GM21786 (cell line): ENCODE results near the gene ZNF564.
"Not testable (repeated sequence)": the region's sequence is repeated elsewhere in the genome, so short reads cannot be mapped to it uniquely, and the experiment has no call there.

Experiments
- ATAC-seq: cut with Tn5 transposase; IDR thresholded peaks from one replicate; pipeline ENCODE4 v1.9.1; 2021; ENCODE audit not compliant: unreplicated experiment

ZNF564 gene

DNA sequence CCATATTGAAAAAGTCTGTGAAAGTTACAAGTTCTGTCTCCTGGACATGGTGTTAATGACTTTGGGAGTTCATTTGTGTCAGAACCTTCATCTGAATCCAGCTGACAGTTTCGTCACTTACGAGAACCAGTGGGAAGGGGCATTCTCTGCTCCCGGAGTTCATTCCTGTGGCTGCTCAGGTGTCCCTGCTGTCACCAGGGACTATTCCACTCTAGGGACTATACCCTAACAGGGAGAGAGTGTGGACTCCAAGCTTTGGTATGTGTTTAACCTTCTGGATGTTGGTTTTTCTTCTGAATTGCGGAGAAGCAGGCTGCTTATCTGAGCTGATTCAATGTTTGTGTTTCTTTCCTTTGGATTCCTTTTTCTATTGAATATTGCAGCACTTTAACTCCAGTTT, 54.2 kb downstream of the ZNF564 start:
- no peak for ATAC-seq

DNA sequence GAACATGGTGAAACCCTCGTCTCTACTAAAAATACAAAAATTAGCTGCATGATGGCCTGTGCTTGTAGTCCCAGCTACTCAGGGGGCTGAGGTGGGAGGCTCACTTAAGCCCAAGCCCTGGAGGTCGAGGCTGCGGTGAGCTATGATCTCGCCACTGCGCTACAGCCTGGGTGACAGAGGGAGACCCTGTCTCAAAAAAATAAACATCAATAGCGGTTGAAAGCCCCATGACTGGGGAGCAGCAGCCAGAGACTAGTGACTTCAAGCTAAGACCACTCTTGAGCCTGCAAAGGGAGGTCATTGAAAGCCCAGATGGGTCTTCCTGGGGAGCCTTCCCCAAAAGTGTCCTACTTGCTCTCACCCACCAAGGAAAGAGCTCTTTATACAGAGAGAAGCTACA, 54.8 kb downstream of the ZNF564 start:
- no peak for ATAC-seq

DNA sequence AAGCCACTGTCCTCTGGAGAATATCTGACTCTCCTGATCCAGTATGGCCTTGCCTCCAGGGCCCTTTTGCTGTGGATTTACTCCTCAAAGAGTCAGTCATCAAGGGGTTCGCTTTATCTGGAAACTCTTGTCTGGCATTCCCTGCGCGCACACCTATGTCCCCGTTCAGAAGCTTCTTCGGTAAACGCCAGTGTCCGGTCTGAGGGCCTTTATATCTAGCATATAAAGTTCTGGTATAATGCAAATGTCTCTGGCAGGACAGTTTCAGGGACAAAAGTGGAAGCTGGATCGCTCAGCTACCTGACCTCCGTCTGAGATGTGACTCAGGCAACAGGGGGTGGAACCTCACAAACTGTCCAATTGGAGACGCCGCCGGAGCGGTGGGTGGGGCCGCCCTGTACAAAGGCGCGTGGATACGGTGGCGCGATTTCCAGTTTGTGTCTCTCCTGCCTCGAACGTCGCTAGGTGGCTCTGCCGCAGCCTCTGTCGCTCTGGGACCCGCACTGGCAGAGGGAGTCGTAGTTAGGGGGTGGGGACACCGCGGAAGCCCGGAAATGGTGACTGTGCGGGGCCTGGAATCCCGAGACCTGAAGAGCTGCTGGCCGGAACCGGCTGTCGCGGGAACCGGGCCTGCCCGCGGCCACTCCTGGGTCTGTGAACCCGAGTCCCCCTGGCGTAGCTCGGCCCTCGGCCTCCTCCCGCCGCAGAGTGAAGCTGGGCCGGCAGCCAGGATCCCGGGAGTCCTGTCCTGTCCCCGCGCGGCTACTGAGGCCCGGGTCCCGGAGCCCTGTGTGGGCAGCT, 56.1 kb downstream of the ZNF564 start:
- ATAC-seq: peak; percentile 97

DNA sequence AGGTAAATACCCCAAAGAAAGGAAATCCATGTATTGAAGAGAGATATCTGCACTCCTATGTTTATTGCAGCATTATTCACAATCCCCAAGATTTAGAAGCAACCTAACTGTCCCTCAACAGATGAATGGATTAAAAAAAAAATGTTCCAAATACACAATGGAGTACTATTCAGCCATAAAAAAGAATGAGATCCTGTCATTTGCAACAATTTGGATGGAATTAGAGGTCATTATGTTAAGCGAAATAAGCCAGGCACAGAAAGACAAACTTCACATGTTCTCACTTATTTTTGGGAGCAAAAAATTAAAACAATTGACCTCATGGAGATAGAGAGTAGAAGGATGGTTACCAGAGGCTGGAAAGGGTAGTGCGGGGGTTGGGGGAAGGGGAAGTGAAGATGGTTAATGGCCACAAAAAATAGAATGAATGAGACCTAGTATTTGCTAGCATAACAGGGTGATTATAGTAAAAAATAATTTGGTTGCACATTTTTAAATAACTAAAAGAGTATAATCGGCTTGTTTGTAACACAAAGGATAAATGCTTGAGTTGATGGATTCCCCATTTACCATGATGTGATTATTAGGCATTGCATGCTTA, 56.9 kb downstream of the ZNF564 start:
- no peak for ATAC-seq

DNA sequence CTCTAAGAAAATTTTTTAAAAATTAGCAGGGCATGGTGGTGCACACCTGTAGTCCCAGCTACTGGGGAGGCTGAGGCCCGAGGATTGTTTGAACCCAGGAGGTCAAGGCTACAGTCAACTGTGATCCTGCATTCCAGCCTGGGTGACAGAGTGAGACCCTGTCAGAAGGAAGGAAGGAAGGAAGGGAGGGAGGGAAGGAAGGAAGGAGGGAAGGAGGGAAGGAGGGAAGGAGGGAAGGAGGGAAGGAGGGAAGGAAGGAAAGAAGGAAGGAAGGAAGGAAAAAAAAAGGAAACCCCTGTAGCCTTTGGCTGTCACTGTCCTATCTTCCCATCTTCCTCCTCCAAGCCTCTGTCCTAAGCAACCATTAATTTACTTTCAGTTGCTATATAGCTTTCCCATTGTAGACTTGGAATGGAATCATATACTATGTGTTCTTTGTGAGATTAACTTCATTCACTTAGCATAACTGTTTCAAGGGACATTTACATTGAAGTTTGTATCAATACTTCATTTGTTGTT, 65.0 kb downstream of the ZNF564 start:
- not testable (repeated sequence) for ATAC-seq

DNA sequence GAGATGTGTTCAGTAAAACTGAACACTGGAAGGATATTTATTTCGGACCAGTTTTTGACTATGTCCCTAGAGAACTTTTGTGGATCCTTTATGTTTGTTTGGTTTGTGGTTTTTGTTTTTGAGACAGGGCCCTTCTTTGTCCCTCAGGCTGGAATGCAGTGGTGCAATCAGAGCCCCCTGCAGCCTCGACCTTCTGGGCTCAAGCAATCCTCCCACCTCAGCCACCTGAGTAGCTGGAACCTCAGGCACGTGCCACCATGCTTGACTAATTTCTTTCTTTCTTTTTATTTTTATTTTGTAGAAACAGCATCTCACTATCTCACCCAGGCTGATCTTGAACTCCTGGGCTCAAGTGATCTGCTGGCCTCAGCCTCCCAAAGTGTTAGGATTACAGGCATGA, 65.7 kb downstream of the ZNF564 start:
- no peak for ATAC-seq

DNA sequence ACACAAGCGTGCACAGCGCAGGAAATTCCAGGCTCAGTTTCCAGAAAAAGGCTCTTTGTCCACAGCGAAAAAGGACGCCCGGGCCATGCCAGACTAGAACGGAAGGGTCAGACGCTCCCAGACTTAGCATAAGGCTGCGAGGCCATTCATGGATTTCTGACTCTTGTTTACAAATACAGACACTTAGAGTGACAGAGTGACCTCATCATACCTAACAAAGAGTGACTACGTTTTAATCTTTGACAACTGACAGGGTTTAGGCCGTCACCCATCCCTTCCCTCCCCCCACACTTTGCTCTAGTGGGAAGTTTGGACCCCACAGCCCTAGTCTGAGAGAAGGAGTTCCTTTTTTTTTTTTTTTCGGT, 66.2 kb downstream of the ZNF564 start:
- no peak for ATAC-seq

DNA sequence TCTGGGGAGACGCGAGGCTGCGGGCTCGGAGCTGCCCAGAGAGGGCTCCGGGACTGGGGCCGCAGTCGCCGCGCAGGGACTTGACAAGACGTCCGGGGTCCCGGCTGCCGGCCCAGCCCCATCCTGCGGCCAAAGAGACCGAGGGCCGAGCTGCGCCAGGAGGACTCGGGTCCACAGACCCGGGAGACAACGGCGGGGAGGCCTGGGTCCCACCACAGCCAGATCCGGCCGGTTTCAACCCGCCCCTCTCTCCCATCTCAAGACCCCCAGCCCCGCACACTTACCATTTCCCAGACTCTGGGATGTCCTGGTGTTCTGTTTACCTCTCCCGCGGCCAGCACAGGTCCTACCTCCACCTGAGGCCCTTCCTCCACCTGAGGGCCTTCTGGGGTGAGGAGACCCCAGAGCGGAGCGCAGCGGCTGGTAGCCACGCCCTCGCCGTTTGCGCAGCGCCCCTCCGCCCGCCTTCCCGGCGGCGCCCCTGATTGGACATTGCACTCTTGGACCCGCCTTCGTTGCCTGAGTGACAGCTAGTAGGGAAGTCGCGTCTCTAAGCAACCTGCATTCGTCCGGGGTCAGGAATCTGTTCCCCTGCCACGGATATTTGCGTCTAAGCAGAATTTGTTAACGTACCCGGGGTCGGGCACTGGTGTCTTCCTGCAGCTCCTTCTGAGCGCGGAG, 66.8 kb downstream of the ZNF564 start, which contains the start of gene ZNF709:
Gene ZNF709 (minus strand): TSS at position 446 of the 681 bp plus-strand sequence. CDS start 159 bp downstream, at position 287.
- peak; percentile 91 for ATAC-seq

DNA sequence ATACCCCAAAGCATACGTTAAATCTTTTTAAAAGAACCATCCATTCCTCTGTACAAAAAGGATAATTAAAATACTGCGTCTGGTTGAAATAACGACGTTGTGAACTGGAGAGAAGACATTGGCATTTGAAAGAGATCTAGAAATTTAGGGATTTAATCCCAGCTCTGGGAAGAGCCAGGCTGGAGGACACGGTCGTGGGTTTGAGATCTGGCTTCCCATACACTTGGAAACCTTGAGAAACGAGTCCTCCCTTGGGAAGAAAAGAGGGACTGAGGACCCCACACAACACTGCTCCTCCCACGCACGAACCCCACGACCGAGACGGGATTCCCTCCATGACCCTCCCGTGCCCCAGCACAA, 67.3 kb downstream of the ZNF564 start:
- no peak for ATAC-seq

DNA sequence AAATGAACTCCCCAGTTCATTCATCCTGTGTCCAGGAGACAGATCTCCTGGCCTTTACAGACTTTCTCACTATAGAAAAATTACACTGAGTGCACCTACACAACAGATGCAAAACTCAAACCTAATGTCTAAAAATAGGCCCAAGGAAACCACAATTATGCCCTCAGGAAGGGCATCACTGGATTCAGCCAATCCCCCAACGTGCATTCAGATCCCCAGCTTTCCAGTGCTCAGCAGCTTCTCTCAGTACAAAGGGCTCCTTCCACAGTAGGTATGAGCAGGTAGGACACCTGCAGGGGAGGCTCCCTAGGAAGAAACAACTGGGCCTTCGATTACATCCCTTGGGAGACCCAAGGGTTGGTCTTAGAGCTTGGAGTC, 68.8 kb downstream of the ZNF564 start:
- ATAC-seq: no peak

DNA sequence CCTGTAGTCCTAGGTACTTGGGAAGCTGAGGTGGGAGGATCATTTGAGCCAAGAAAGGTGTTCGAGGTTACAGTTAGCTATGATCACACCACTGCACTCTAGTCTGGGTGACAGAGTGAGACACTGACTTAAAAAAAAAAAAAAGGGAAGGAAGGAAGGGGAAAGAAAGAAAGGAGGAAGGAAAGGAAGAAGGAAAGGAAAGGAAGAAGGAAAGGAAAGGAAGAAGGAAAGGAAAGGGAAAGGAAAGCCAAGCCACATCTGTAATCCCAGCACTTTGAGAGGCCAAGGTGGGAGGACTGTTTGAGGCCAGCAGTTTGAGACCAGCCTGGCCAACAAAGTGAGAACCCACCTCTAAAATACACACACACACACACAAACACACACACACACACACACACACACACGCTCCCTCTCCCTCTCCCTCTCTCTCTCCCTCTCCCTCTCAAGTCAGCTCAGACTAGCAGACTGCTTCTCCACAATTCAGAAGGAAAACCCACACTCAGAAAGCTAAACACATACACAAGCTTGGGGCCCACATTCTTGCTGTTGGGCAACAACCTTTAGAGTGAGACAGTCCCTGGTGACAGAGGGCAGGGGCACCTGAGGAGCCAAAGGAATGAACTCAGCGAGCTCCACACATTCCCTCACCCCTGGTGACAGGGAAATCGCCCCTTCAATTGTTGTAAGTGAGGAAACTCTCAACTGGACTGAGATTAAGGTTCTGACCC, 69.3 kb downstream of the ZNF564 start:
- ATAC-seq: no peak

DNA sequence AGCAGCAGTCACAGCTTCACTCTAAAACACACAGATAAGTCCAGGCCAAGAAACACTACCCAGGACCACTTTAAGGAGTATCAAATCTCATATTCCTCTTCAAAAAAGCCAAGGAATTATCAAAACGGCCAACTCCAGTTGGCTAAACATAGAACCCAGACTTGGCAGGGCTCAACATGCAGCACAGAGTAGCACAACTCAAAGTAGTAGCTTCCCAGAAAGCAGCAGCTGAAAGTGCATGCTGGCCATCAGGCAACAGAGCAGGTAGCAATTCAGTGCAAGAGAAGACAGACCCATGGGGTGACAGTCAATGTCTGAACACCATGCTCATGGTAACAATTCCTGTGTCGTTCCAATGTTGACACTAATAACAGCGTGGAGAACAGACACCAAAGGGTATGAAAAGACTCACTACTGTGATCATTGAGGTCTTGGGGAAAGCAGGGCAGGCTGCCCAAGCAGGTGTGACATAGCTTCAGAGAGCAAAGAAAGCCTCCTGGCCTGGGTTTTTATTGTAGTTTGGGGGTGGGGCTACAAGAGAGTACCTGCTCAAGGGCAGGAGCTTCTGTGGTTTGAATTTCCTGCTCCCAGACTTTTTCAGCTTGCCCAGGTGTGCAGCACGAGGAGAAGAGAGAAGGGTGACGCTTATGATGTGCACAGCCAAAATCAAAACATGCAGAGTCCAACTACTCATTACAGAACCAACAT, 72.9 kb downstream of the ZNF564 start:
- no peak for ATAC-seq
